ENCODE measurements around the gene MAFF.

Gene MAFF

DNA sequence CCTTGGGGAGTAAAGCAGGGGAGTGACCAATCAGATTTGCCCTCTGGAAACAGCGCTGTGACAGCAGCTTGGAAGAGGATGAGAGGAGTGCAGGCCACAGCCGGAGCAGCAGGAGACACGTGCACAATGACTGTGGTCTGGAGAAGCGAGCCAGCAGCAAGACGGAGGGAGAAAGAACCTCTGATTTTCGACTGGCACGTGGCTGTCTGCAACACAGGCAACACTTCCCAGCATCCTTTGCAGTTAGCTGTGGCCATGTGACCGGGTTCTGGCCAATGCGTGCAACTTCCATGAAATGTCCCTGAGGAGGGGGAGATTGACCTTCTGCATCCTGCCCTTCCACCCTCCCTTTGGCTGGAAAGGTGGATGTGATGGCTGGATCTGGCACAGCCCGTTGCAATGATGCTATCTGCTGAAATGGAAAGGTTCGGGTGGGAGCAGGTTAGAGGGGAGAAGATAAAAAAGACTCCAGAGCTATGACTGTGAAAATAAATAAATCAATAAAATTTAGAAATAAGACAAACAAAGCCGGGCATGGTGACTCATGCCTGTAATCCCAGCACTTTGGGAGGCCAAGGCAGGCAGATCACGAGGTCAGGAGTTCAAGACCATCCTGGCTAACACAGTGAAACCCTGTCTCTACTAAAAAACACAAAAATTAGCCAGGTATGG lies 35.7 kb upstream of the MAFF start:
- H3K4me3 ChIP-seq (ENCODE audit: low read depth, low read length): no peak overlapping the region
- TF ChIP-seq, protein P1, sequence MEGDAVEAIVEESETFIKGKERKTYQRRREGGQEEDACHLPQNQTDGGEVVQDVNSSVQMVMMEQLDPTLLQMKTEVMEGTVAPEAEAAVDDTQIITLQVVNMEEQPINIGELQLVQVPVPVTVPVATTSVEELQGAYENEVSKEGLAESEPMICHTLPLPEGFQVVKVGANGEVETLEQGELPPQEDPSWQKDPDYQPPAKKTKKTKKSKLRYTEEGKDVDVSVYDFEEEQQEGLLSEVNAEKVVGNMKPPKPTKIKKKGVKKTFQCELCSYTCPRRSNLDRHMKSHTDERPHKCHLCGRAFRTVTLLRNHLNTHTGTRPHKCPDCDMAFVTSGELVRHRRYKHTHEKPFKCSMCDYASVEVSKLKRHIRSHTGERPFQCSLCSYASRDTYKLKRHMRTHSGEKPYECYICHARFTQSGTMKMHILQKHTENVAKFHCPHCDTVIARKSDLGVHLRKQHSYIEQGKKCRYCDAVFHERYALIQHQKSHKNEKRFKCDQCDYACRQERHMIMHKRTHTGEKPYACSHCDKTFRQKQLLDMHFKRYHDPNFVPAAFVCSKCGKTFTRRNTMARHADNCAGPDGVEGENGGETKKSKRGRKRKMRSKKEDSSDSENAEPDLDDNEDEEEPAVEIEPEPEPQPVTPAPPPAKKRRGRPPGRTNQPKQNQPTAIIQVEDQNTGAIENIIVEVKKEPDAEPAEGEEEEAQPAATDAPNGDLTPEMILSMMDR (IDR thresholded peaks at IDR 0.05; ENCODE audit: low read depth, low read length): no peak

DNA sequence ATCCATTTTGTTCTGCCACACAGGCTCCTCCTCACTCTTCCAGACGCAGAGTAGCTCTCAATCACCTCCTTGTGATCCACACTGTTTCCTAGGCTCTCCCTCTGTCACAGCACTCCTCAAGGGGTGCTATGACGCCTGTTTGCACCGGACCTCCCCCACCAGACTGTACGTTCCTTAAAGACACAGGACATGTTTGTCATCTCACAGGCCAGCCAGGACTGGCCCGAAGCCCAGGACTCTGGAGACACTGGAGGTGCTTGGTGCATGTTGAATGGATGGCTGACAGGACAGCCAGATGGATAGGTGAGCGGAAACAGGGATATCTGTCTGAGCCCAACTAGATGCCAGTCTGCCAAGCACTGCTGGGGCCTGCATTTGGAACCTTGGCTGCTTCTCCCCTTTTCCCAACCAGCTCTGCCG lies 33.8 kb upstream of the MAFF start:
- H3K4me3 ChIP-seq (ENCODE audit: low read depth, low read length): no peak overlapping the region
- TF ChIP-seq, protein P1 (IDR thresholded peaks at IDR 0.05; ENCODE audit: low read depth, low read length): no peak

DNA sequence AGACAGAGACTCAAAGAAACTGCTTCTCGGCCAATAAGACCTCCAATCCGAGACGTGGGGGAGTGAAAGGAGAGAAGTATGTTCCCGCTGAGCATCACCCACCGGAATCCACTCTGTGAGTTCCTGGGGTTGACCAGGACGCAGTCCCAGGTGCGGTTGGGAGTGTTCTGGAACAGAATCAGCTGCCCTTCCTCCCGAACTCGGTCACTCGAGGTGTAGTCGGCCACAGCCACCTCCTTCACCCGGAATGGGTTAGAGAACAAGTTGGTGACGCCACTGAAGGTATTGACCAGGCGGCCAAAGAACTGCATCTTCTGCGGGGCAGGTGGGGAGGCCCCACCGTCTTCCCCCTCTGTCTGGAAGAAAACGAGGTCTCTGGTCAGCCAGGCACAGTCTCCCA lies 32.7 kb upstream of the MAFF start:
- TF ChIP-seq, protein P1 (IDR thresholded peaks at IDR 0.05; ENCODE audit: low read depth, low read length): no peak
- H3K4me3 ChIP-seq (ENCODE audit: low read depth, low read length): no peak overlapping the region

DNA sequence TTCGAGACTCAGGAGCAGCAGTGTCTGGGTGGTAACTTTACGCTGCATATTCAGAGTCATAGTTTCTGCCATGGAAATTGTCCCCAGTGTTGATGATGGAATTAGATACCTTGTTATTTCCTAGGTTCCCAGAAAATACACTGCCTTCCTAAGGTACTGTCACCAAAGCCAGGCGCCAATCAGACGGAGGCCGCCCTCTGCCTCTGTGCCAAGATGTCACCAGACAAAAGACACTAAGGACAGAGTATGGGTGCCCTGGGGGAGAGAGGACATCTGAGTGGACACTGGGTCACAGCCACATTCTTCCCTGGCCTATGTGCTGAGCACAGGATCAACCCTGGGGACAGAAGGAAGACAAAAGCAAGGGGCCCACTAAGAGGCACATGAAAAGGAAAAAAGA lies 31.3 kb upstream of the MAFF start:
- TF ChIP-seq, protein P1 (IDR thresholded peaks at IDR 0.05; ENCODE audit: low read depth, low read length): no peak

DNA sequence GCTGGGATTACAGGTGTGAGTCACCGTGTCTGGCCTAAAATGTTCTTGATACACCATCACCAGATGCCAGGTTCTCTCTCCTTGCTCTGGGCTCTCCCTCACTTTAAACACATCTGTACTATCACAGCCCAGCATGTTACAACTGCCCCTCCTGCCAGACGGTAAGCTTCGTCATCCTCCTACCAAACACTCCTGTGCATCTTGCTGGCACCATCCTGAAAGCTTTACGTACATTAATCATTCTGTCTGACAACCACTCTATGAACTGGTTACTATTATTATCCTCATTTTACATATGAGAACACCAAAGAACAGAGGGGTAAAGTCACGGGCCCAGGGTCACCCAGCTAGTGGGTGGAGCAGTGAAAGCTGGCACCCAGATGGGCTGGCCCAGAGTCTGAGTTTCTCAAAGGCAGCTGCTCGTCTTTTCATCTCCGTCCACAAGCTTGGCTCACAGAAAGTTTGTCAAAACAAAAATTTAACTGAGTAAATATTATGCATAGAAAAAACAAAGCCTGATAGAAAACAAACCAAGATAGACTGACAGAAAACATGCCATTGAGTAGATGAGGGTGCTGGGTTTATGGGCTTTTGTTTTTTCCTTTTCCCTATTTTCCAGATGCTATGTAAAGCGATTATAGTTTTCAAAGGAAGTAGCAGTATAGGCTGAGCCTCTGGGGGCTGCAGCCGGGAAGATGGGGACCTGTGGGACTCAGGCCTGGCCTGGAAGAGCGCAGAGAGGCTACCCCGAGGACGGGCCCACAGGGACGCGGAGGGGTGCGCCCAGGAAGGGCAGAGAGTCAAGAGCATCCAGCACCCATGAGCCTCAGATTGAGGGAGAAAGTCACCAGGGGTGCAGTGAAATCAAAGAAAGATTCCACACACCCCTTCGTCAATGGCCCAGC lies 29.6 kb upstream of the MAFF start:
- H3K4me3 ChIP-seq (ENCODE audit: low read depth, low read length): no peak overlapping the region
- TF ChIP-seq, protein P1 (IDR thresholded peaks at IDR 0.05; ENCODE audit: low read depth, low read length): no peak

More for the DNA sequence above, 31.3 kb upstream of the MAFF start:
- H3K4me3 ChIP-seq (ENCODE audit: low read depth, low read length): no peak overlapping the region

DNA sequence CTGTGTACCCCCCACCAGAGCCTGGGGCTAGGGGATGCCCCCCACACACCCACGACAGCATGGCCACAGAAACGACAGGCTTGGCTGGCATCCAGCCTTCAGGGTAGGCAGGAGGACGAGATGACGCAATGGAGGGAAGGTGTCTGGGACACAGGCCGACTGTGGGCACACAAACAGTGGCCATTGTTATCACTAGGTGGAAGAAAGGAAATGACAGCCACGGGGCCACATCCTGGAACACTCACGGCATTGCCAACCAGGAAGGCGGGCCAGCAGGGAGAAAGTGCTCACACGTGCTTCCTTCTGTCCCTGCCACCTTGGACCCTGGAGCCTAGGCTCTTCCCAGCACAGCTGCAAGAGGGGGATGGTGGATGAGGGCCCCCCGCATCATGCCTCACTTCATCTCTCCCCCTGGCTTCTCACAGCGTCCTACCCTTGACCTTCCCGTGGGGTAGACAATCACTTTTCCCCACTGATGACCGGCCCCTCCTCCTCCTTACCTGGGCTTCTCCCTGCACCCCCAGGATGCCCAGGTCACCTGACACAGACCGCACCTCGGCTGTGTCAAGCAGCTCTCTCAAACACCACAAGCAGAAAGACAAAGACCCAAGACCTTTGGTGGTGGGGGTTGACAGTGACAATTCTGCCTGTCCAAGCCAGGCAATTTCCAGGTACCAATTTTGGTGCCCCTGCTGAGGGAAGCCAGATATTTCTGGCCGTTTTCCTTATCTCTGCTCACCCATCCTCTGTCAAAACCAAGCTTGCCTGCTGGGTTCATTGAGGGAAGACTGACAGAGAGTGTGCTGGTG lies 28.8 kb upstream of the MAFF start:
- TF ChIP-seq, protein P1 (IDR thresholded peaks at IDR 0.05; ENCODE audit: low read depth, low read length): no peak

More for the DNA sequence above, 28.8 kb upstream of the MAFF start:
- no peak overlapping the region for H3K4me3 ChIP-seq (ENCODE audit: low read depth, low read length)
